ENCODE measurements around the gene TRIO. TPM values are rescaled to one million over a fixed set of nuclear protein-coding genes. Genes with fewer than 3 reads are reported as not detected.

Gene TRIO
- total RNA-seq, 1 experiment from 2014 or later = 68.4 TPM

DNA sequence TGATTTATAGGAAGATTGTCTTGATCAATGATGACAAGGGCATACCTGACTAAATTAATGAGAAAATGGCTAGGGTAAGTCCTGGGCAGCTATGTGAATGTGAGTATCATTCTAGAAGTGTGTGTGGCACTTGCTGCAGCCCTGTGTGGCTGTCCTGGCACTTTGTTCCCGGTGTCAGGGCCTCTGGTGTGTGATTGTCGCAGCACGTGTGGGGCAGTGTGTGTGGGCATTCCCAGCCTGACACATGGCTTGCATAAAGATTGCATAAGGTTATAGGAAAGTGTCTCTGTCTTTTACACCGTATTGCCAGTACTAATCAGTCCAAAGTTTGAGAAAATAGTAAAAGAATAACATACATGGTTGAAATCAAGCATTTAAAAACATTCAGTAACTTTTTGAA lies 74.4 kb downstream of the TRIO start:
- no peak overlapping the region for H3K9ac ChIP-seq (ENCODE audit: low read length)
- no peak overlapping the region for H2AFZ ChIP-seq (ENCODE audit: low read depth, low read length, poor library complexity, severe bottlenecking)
- H3K4me3 ChIP-seq (replicated peaks in 1 of 2; ENCODE audit: low read depth in 1 of 2, low read length in 2 of 2) = no peak overlapping the region
- peaks cover 8 to 13% of the 10 kb centered on the region in 2 experiments; a peak in 3 of 4 replicates for H3K4me1 ChIP-seq (ENCODE audit: control insufficient read depth in 1 of 2, insufficient read depth in 2 of 2, low read length in 2 of 2)
- H3K4me2 ChIP-seq (ENCODE audit: low read length) = no peak overlapping the region
- H3K36me3 ChIP-seq (ENCODE audit: control insufficient read depth in 1 of 2, insufficient read depth in 2 of 2, low read length in 2 of 2) = no peaks in the 10 kb centered on the region
- ATAC-seq (no peak), DNase-seq (ENCODE audit: low read depth, low spot score) (no peak)
- POLR2A ChIA-PET = no interaction called here
- H3K27me3 ChIP-seq (ENCODE audit: insufficient read depth, low read length) = no peaks in the 10 kb centered on the region
- RAD21 ChIA-PET (ENCODE audit: low non-redundant PET in 1 of 2, low total read pairs in 2 of 2, uncharacterized antibody in 2 of 2, unreplicated experiment in 2 of 2) = no interaction called here
- peaks cover 17% of the 10 kb centered on the region; the same call in 1 of the 2 replicates for H4K20me1 ChIP-seq (ENCODE audit: insufficient read depth)
- no peaks in the 10 kb centered on the region for H3K9me3 ChIP-seq (ENCODE audit: control insufficient read depth in 1 of 2, insufficient read depth in 1 of 2, low read depth in 1 of 2, low read length in 2 of 2)
- no TSS peak for BruUV-seq (replicated peaks)
- CTCF ChIA-PET = no interaction called here
- peaks cover 96% of the 10 kb centered on the region for H3K79me2 ChIP-seq (ENCODE audit: insufficient read depth, low read length)
- H3K27ac ChIP-seq (ENCODE audit: low read depth, low read length) = no peak overlapping the region
- intact Hi-C loops (cut with micrococcal nuclease) = no loop called here
- no peak for TF ChIP-seq EGR1 (IDR thresholded peaks at IDR 0.05; ENCODE audit: low read depth)
- TF ChIP-seq EZH2 (IDR thresholded peaks at IDR 0.05) = no peak
- no peak for TF ChIP-seq SIN3A (IDR thresholded peaks at IDR 0.05; ENCODE audit: low read depth)
- TF ChIP-seq POLR2AphosphoS5 (IDR thresholded peaks at IDR 0.05; ENCODE audit: low read depth, low read length) = no peak
- TF ChIP-seq, protein P1, sequence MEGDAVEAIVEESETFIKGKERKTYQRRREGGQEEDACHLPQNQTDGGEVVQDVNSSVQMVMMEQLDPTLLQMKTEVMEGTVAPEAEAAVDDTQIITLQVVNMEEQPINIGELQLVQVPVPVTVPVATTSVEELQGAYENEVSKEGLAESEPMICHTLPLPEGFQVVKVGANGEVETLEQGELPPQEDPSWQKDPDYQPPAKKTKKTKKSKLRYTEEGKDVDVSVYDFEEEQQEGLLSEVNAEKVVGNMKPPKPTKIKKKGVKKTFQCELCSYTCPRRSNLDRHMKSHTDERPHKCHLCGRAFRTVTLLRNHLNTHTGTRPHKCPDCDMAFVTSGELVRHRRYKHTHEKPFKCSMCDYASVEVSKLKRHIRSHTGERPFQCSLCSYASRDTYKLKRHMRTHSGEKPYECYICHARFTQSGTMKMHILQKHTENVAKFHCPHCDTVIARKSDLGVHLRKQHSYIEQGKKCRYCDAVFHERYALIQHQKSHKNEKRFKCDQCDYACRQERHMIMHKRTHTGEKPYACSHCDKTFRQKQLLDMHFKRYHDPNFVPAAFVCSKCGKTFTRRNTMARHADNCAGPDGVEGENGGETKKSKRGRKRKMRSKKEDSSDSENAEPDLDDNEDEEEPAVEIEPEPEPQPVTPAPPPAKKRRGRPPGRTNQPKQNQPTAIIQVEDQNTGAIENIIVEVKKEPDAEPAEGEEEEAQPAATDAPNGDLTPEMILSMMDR (IDR thresholded peaks at IDR 0.05 in 2 of 3, conservative IDR thresholded peaks at IDR 0.05 in 1 of 3; ENCODE audit: borderline replicate concordance in 1 of 3, insufficient read depth in 1 of 3, low read depth in 2 of 3, low read length in 2 of 3) = no peak
- no peak for TF ChIP-seq SRF (IDR thresholded peaks at IDR 0.05; ENCODE audit: low read depth)
- no peak for TF ChIP-seq YY1 (IDR thresholded peaks at IDR 0.05; ENCODE audit: extremely low read depth, insufficient replicate concordance, low read depth, low read length)
- no peak for TF ChIP-seq SP1 (IDR thresholded peaks at IDR 0.05; ENCODE audit: low read depth)
- TF ChIP-seq FOSL1 (IDR thresholded peaks at IDR 0.05; ENCODE audit: low read depth) = no peak
- TF ChIP-seq, protein P2, sequence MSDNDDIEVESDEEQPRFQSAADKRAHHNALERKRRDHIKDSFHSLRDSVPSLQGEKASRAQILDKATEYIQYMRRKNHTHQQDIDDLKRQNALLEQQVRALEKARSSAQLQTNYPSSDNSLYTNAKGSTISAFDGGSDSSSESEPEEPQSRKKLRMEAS (IDR thresholded peaks at IDR 0.05) = no peak
- no peak for TF ChIP-seq CBX3 (IDR thresholded peaks at IDR 0.05; ENCODE audit: low read depth)
- TF ChIP-seq POLR2A (IDR thresholded peaks at IDR 0.05; ENCODE audit: borderline replicate concordance, extremely low read depth, insufficient read depth, insufficient read length) = no peak
- TF ChIP-seq ZFX (IDR thresholded peaks at IDR 0.05) = no peak
- no peak for TF ChIP-seq TCF7L2 (IDR thresholded peaks at IDR 0.05; ENCODE audit: borderline replicate concordance, extremely low read depth, insufficient read depth, insufficient read length)
- TF ChIP-seq EZH2phosphoT487 (IDR thresholded peaks at IDR 0.05; ENCODE audit: borderline replicate concordance) = no peak
- TF ChIP-seq, protein P3, sequence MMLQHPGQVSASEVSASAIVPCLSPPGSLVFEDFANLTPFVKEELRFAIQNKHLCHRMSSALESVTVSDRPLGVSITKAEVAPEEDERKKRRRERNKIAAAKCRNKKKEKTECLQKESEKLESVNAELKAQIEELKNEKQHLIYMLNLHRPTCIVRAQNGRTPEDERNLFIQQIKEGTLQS (IDR thresholded peaks at IDR 0.05) = no peak
- TF ChIP-seq, protein P4, sequence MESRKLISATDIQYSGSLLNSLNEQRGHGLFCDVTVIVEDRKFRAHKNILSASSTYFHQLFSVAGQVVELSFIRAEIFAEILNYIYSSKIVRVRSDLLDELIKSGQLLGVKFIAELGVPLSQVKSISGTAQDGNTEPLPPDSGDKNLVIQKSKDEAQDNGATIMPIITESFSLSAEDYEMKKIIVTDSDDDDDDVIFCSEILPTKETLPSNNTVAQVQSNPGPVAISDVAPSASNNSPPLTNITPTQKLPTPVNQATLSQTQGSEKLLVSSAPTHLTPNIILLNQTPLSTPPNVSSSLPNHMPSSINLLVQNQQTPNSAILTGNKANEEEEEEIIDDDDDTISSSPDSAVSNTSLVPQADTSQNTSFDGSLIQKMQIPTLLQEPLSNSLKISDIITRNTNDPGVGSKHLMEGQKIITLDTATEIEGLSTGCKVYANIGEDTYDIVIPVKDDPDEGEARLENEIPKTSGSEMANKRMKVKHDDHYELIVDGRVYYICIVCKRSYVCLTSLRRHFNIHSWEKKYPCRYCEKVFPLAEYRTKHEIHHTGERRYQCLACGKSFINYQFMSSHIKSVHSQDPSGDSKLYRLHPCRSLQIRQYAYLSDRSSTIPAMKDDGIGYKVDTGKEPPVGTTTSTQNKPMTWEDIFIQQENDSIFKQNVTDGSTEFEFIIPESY (IDR thresholded peaks at IDR 0.05; ENCODE audit: extremely low read depth, insufficient replicate concordance, low read length) = no peak
- no peak for TF ChIP-seq ZNF274 (IDR thresholded peaks at IDR 0.05; ENCODE audit: low read depth, low read length)
- no peak for TF ChIP-seq ELF1 (IDR thresholded peaks at IDR 0.05; ENCODE audit: borderline replicate concordance, low read depth)
- TF ChIP-seq, protein P5, sequence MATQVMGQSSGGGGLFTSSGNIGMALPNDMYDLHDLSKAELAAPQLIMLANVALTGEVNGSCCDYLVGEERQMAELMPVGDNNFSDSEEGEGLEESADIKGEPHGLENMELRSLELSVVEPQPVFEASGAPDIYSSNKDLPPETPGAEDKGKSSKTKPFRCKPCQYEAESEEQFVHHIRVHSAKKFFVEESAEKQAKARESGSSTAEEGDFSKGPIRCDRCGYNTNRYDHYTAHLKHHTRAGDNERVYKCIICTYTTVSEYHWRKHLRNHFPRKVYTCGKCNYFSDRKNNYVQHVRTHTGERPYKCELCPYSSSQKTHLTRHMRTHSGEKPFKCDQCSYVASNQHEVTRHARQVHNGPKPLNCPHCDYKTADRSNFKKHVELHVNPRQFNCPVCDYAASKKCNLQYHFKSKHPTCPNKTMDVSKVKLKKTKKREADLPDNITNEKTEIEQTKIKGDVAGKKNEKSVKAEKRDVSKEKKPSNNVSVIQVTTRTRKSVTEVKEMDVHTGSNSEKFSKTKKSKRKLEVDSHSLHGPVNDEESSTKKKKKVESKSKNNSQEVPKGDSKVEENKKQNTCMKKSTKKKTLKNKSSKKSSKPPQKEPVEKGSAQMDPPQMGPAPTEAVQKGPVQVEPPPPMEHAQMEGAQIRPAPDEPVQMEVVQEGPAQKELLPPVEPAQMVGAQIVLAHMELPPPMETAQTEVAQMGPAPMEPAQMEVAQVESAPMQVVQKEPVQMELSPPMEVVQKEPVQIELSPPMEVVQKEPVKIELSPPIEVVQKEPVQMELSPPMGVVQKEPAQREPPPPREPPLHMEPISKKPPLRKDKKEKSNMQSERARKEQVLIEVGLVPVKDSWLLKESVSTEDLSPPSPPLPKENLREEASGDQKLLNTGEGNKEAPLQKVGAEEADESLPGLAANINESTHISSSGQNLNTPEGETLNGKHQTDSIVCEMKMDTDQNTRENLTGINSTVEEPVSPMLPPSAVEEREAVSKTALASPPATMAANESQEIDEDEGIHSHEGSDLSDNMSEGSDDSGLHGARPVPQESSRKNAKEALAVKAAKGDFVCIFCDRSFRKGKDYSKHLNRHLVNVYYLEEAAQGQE (IDR thresholded peaks at IDR 0.05; ENCODE audit: low read depth) = no peak
- no peaks in the 10 kb centered on the region for H3K9me2 ChIP-seq (ENCODE audit: insufficient read depth)

Measured in HCT116 (cell line).